Mesenteric fat pad (tissue), 1 donor: ENCODE results near the gene WDFY2. TPM values are rescaled to one million over a fixed set of nuclear protein-coding genes. Genes with fewer than 3 reads are reported as not detected.
"Not testable (repeated sequence)": the region's sequence is repeated elsewhere in the genome, so short reads cannot be mapped to it uniquely, and the experiment has no call there.

Experiments
- DNase-seq: peaks from one replicate; pipeline ENCODE4 v3.0.0-alpha.2; 2020; ENCODE audit warnings: low spot score
- total RNA-seq: library from RNA; stranded (reverse); fragmentation: NEBNext Ultra II Directional; extraction: Animal tissue kit (Norgen Biotek cat#: 25700); gene quantifications from one replicate; pipeline ENCODE4 v1.2.1, GENCODE V29; 2021
- donor health status: DM: yes; HTN: yes; CAD: no.

The WDFY2 gene
- total RNA-seq, 1 donor from 2014 or later = 16.3 TPM

DNA sequence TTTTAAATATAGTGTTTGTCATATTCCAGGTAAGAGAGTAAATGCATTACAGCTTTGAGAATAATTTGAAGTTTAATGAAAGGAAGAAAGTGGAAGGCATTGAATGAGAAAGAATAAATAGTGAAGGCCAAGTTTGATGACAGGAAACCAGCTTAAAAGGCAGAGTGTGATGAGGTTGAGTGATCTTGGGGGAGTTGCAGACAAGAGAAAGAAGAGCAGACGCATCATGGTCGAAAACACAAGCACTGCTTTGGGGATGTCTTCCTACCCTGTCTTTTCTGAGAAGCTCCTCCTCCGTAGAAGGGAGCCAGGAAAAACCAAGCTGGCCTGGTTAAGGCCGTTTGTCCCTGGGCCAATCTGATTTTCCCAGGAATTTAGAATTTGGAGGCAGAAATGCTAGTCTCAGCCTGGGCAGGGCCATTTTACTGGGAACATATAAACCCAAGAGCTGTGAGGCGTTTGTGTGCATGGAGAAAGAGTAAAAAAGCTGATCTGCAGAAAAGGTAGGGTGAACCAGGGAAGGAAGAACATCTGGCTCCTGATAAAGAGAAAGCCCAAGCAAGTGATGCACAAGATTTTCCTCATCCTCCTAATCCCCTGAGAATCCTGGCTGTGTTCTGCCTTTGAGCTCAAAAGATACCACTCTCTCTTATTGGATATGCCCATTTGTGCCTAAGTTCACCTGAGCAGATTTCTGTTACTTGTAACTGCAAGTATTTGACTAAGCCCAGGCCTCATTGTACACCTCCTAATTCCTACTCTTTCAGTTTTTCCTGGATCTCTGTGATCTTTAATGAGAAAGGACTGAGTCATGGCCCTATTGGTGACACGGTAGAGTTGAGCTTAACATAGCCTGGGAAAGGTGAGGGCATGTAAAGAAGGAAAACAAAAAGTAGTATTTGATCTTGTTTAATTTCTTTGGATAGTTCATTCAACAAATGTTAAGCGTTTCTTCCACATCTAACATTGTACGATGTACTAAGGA lies 80.0 kb downstream of the WDFY2 start:
- DNase-seq = no peak

DNA sequence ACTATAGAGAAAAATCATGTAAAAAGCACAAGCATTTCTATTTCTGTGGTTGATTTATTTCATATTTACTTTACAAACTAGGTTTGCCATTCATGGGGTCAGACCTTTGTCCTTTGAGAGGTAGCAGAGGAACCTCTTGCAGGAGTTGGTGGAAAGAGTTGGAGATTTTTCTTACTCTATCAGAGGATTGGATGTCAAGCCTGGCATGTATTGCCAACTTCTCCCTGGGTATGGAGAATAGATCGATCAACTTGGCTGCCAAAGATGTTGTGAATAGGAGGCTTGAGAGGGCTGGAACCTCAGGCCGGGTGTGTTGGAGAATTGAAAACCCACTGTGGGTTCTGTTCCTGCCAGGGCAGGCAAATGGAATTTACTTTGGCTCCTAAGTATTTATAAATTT lies 81.2 kb downstream of the WDFY2 start:
- no peak for DNase-seq

DNA sequence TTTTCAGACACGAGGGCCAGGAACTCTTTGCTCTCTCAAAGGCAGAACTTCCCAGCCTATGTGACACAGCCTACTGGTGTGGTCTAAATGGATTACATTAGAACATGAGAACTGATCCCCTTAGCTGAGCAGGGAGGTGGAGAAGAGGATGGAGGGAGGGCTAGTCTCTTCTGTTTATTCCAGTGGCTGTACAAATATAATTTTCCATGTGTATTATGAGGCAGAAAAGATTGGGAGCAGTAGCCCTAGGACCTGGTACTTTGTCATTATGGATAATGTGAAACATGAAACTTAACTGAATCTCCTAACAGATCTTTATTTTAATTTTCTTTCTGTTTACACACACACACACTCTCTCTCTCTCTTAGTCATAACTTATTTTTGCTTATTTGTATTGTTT lies 82.1 kb downstream of the WDFY2 start:
- DNase-seq = no peak

DNA sequence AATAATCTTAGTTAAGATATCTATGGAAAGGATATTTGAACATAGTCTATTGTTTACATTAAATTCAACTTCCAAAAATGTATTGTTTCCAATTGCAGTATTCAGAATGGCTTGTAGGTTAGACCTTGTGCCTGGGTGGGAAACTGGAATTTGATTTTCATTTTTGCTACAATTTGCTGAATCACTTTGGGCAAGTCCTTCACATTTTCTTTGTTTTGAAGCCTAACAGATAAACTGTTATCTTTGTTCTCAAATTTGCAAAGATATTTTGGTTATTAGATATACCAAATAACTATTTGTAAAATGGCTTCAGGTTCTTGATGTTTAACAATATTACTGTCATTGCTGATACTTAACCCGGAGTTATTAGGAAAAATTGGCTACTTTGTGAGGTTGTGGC lies 82.6 kb downstream of the WDFY2 start:
- DNase-seq = no peak

DNA sequence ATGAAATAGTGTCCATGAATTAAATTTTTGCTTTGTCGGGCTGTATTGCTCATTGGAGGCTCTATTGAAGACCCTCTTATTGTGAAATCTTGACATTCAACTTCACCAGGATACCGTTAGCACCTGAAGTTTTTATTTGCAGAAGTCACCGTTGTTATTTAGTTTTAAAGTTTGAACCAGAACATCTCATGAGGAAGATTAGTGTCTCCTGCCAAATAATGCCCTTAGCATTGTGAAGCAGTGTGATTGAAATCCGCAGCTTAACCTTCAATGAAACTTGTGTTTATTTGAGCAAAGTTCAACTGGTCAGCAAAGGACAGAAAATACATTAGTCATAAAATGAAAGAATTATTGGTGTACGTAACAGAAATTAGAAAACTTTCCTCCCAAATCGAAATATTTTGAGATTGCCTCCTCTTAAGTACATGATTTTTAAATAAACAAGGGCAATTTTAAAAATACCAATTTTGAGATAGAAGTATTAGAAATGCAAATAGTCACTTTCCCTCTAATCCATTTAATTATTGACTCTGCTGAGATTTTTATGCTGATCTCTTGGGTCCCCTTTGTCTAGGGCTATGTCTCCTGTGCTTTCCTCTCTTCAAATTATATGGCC lies 84.4 kb downstream of the WDFY2 start:
- no peak for DNase-seq

DNA sequence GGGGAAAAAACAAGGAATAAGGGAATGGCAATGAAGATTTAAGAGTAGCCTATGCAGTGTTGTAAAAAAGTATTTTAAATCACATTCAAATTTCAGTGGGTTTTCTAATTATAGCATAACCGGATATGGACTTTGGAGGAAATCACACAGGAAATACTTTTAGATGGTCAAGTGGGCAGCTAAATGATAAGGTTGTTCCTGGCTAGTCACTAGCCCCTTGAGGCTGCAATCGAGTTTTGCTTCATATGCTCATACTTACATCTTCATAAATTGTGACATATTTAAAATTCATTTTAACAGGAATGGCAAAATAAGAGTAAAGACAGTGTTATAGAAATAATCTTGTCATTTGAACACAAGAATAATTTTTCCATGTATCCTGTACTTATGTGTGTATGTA lies 88.9 kb downstream of the WDFY2 start:
- no peak for DNase-seq

DNA sequence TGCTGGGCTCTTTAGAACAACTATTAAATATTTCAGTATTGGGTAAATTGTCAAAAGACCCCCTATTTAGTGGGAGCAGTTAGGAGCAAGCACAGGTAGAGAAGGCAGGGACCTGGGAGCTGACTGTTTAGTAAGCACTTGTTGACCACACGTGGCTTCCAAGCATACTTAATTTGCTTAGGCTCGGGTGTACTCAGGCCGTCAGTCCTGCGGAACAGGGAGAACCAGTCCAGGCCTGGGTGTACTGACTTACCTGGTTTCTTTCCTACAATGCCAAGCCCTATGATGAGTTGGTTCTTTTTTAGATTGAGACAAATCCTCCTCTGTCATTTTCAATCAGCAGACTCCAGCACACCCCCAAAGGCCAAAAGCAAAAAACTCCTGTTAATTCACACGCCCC lies 90.0 kb downstream of the WDFY2 start:
- DNase-seq = no peak

DNA sequence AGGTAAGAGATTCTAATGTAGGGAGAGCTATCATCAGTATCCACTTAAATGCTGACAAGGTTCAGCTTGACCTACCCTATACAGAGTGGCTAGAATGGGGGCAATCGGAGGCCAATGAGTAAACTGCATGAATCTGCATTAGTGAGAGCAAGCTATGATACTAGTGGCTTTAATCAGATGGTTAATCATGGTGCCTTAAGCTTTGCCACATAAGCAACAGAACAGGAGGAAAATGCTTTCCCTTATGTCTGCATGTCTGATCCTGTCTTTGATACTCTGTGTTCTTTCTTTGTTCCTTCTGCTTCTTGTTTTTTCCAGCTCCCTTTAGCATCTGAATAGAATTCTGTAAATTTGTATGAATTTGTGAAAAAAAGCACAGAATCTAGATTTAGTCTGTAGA lies 91.1 kb downstream of the WDFY2 start:
- DNase-seq = no peak

DNA sequence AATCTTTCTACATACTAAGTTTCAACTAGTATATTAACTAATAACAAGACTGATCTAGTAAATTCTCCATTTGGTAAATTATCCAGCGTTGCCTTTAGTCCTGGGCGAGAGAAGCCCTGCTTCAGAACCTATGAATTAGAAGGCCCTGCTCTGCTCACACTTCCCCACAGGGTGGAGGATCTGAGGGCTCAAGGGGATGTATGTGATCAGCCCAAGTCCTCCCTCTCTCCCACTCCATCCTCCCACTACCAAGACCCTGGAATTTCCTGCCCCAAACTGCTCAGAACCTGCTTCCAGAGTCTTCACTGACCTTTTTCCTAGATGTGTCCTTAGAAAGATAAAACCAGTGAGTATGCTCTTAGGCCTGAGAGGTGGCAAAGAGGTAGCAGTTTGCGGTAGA lies 91.6 kb downstream of the WDFY2 start:
- DNase-seq = no peak

DNA sequence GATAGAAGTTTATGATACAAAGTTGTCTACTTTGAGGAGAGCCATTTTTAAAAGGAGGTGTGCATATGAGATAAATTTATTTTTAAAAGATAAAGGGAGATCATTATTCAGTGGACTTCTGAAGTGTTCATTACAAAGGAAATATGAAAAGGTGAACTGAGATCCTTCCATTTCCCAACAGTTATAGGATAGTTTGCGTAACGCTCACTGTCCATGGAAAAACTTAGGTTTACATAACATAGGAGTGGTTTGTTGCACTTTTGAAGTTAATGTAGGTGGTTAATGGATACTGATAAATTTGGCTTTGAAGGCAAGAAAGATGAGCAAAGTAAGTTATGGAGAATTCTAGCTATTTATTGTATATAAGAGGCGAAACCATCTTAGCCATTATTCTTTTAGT lies 92.5 kb downstream of the WDFY2 start:
- no peak for DNase-seq

DNA sequence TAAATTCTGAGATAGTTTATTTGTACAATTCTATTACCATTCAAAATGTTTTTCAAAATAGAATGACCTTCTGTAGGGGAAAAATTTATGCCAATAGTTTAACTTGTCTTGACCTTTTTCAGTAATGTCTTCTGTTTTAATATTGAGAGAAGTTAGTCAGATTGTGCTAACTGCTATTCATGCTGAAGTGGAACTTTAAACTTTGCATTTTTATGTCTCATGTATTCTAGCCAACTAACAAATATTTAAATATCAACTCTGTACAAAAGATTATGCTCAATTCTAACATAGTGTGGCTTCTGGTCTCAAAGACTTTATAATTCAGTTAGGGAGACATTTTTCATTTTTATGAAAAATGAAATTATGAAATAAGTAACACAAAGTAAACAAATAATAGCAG lies 94.2 kb downstream of the WDFY2 start:
- no peak for DNase-seq

DNA sequence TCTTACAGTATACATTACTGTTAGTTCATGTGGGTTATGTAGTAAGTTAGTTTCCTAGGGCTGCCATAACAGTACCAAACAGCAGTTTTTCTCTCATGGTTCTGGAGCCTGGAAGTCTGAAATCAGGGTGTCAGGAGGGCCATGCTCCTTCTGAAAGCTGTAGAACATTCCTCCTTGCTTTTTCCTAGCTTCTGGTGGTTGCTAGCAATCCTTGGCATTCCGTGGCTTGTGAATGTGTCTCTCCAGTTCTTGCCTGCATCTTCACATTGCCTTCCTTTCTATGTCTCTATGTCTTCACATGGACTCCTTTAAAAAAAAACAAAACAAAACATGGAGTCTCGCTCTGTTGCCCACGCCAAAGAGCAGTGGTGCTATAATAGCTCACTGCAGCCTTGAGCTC lies 95.4 kb downstream of the WDFY2 start:
- no peak for DNase-seq

DNA sequence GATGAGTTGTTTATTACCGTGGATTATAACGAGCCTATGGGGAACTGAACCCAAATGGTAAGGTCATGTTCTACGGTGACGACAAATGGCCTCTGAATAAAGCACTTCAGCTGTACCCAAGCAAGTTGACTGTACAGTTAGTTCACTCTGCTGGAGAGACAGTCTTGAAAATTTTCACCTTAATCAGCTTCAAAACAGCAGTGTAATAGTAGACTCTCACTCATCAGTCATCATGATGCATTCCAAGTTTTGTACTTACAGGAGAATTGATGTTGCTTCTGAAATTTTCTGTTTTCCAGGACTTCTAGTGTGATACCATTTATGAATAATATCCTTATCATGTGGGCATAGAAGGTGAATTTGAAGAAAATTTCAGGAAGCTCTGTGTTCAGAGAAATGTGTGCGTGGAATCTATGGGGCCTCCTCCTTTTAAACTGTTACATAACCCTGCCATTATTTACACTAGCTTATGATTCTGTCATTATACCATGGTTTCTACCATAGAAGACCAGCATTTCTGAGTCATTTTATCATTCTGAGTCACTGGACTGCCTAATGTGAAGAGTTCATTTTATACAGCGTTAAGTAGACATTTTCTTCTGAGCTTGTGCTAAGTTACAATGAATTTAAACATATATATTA lies 96.9 kb downstream of the WDFY2 start:
- no peak for DNase-seq

DNA sequence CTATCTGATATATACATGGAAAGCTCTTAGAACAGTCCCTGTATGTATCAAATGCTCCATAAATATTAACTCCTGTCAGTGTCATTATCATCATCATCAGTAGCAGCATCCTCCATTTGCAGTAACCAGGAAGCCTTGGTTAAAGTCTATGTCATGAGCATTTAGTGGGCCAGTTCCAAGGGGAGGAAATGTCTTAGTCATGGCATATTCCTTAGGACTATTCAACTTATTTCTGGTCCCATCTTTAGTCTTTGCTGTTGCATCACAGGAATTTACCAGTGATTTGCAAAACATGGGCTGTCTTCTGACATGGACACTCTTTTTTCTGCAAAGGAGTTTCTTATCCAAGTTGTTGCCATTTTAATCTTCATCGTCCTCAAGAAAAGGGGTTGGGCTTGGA lies 98.4 kb downstream of the WDFY2 start:
- DNase-seq = no peak

DNA sequence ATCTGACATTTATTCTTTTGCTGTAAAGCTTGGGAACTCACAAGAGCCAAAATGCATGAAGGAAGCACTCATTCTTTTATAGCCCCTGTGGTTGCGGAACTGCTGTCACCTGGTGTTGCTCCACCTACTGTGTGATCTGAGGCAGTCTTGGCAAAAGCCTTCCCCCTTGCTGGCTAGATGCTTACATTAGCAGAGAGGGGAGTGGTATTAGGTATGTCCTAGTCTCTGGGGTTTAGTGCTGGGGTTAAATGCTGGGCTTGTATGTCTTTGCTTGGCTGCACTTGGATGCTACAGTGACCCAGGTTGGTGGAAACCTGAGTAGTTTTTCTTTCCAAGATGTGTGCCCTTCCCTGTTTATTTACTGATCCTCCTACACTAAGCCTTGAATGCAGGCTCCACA lies 99.3 kb downstream of the WDFY2 start:
- no peak for DNase-seq

DNA sequence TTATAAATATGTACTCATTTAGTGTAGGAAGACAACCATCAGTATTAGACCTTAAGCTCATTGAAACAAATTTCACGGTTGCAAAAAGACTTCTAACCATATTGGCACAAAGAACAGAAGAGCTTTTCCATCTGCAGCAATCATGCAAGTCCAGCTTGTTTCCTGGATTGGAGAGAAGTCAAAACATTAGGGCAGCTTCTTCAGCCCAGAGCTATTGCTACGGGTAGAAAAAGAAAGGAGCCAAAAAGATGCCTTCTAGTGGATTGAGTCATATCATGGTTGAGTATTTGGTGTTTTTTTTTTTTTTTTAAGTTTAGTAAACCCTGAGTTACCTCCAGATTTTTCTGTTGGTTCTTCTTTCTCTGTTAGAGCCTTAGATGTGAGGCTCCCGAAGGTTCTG lies 99.8 kb downstream of the WDFY2 start:
- DNase-seq = no peak

DNA sequence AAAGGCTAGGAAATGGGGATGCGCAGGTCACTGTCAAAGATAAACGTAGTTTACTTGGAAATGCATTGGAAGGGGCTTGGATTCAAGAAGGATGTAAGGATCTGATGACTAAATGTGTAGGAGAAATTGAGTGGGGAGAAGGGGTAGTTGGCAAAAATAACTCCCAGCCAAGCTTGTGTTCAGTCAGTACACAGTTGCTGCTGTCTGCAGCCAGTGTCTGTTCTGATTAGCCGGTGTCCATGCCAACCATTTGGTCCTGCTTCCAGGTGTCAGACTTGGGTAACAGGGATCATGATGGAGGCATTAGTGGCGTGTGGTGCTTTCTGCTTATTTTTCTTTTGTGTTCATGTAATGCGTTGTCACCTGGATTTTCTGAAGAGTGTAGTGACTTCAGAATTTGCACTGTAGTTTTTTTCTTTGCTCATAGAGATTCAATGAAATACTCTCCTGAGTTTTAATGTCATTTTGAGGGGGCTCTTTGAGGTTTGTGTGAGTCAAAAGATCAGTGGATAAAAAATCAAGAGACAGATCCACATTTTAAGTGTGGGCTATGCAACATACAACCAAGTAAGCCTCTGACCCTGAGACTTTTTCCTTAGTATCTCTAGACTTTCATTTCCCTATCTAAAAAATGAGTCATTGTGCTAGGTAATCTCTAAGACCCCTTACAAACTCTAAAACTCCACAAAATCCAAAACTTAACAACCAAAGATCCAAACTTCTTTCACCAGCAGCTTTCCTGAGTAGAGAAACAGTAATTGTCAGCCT lies 103.9 kb downstream of the WDFY2 start:
- DNase-seq = no peak

DNA sequence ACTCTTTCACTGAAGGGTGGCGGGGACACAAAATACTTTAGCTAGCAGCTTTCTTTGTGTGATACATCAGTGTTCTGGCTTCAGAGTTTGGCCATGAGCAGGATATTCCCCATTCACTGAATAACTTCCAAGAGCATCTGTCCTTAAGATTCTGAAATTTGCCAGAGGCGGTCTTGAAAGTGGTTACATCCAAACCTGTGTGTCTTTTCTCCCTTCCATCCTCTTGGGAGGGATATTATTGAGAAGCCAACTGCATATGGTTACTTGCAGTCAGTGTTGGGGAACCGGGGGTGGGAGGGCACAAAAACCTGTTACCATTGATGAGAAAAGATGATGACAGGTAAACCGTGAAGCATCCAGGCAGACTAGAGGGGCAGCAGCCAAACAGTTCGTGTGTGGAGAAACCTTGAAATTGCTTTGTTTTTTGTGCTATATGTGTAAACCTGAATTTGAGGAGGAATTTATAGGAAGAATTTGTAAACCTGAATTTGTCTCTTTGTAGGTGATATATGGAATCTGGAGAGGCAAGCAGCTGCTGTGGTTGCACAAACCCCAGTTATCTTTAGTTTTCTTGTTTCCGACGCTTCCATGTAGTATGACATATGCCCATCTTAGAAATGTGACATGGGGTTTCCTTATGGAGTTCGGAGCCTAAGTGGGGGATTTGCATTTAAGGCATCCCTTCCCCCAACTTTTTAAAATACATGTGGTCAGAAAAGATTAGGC lies 104.8 kb downstream of the WDFY2 start:
- no peak for DNase-seq

DNA sequence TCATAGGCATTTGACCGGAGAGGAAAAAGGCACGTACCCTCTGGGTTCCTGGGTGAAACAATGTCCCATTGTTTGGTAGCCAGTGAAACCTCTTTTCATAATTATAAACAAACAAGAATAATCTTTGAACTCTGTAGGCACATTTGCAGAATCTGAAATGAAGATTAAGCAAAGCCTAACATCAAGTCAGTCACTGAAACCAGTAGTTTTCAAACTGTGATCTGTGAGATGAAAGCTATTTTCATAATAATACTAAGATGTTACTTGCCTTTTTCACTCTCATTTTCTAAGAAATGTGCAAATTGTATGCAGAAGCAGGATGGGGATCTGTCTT lies 105.4 kb downstream of the WDFY2 start:
- DNase-seq = no peak

DNA sequence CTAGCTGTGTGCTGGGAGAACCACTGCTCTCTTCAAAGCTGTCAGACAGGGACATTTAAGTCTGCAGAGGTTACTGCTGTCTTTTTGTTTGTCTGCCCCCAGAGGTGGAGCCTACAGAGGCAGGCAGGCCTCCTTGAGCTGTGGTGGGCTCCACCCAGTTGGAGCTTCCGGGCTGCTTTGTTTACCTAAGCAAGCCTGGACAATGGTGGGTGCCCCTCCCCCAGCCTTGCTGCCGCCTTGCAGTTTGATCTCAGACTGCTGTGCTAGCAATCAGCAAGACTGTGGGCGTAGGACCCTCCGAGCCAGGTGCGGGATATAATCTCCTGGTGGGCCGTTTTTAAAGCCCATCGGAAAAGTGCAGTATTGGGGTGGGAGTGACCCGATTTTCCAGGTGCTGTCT lies 111.4 kb downstream of the WDFY2 start:
- not testable (repeated sequence) for DNase-seq

DNA sequence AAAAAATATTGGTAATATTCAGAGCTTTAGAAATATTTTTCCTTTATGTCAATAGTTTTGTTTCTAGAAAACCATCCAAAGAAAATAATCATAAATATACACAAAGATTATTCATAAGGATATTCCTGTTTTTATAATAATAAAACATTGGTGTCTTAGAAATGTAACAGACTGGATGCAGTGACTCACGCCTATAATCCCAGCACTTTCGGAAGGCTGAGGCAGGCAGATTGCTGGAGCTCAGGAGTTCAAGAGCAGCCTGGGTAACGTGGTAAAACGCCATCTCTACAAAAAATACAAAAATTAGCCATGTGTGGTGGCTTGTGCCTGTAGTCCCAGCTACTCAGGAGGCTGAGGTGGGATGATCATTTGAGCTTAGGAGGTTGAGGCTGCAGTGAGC lies 112.9 kb downstream of the WDFY2 start:
- no peak for DNase-seq
